Measurements from ENCODE around the gene NKD2.

Gene NKD2

DNA sequence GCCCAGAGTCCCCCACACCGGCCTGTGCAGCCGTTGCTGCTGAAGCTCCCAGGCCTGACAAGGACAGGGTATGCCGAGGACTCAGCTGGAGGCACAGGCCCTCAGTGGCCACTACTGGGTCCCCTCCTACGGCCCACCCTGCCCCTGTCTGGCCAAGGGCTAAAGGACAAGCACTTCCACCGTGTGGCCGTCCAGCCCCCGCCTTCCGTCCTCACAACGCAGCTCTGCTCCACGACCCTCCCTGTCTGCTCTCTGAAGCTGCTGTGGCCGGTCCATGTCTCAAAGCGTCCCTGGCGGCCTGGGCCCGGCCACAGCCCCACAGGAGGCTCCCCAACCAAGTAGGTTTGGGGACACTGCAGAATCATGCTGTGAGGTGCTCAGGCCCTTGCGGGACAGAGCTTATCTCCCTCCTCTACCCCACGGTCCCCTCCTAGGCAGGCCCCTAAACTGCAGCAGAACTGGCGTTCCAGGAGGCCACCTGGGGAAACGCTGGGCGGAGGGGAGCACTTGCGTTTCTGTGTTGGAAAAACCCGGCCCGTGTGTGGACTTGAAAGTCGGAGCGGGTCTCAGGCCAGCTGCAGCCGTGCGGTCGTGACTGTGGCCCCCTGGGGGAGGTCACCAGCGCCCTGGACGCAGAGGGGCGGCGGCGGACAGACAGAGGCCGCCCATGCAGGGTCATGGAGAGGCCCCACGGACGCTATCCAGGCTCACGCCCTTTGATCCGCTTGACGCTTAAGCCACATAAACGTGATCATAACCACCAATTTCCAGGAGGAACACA lies 45.6 kb downstream of the NKD2 start:
- H3K4me2 ChIP-seq (ENCODE audit: low read depth, low read length) = no peak overlapping the region
- no peaks in the 10 kb centered on the region for H3K36me3 ChIP-seq (replicated peaks; ENCODE audit: insufficient read depth, low read length)
- H3F3A ChIP-seq (ENCODE audit: insufficient read depth, low read length) = peaks cover 11% of the 10 kb centered on the region
- no peaks in the 10 kb centered on the region for H3K27me3 ChIP-seq (replicated peaks; ENCODE audit: insufficient read depth, low read length)
- no peak overlapping the region for H3K9ac ChIP-seq (ENCODE audit: low read length)
- H4K20me1 ChIP-seq (ENCODE audit: insufficient read depth, low read length) = no peaks in the 10 kb centered on the region
- H3K27ac ChIP-seq (ENCODE audit: low read length) = no peak overlapping the region
- no peaks in the 10 kb centered on the region for H3K79me2 ChIP-seq (ENCODE audit: low read length)
- no peaks in the 10 kb centered on the region for H3K9me3 ChIP-seq (replicated peaks; ENCODE audit: insufficient read depth, low read length)
- DNase-seq = no peak
- TF ChIP-seq, protein P1, sequence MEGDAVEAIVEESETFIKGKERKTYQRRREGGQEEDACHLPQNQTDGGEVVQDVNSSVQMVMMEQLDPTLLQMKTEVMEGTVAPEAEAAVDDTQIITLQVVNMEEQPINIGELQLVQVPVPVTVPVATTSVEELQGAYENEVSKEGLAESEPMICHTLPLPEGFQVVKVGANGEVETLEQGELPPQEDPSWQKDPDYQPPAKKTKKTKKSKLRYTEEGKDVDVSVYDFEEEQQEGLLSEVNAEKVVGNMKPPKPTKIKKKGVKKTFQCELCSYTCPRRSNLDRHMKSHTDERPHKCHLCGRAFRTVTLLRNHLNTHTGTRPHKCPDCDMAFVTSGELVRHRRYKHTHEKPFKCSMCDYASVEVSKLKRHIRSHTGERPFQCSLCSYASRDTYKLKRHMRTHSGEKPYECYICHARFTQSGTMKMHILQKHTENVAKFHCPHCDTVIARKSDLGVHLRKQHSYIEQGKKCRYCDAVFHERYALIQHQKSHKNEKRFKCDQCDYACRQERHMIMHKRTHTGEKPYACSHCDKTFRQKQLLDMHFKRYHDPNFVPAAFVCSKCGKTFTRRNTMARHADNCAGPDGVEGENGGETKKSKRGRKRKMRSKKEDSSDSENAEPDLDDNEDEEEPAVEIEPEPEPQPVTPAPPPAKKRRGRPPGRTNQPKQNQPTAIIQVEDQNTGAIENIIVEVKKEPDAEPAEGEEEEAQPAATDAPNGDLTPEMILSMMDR (IDR thresholded peaks at IDR 0.05; ENCODE audit: low read length) = no peak
- TF ChIP-seq EZH2 (optimal IDR thresholded peaks at IDR 0.05; ENCODE audit: low read depth, low read length) = no peak
- TF ChIP-seq EZH2phosphoT487 (IDR thresholded peaks at IDR 0.05; ENCODE audit: low read length) = no peak
- no peak overlapping the region for H3K4me3 ChIP-seq (ENCODE audit: low read length)
- no peak overlapping the region for H2AFZ ChIP-seq (ENCODE audit: low read length)
- peaks cover 16% of the 10 kb centered on the region for H3K4me1 ChIP-seq (ENCODE audit: low read length)
- H3K9me2 ChIP-seq (replicated peaks; ENCODE audit: insufficient read depth, low read length) = no peaks in the 10 kb centered on the region

DNA sequence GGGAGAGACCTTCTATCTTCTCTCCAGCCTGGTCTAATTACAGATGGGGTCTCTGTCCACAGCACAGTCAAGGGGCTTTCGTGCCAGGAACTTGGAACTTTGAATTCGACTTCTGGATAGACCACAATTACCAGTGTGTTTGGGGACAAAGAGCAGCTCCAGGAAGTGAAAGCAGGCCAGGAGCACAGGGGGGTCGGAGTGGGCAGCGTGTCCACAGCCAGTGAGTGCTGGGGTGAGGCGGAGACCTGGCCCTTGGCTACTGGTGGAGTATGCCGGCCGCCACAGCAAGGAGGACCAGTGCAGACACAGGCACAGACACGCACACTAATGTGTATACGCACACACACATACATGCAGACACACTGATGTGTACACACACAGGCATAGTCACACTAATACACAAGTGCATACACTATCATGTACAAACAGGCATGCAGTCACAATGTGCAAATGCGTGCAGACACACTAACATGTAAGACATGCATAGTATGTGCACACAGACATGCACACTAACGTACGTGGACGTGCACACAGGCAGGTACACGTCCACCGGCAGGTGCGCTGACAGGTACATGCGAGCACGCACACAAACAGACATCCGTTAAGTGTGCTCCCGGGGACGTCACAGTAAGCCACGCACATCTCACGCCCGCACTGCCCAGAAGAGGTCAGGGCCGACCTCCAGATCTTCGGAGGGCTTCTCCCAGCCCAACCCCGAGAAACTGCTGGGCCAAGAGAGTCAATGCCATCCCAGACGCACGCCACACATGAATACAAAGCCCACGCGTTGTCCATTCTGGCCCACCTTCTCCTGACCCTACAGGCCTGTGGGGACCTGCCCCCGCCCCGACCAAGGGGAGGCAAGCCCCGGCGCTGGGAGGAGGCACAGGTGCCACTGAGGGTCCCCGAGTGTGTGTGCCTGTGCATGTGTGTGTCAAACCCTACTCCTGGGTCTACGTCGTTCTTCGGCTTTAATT lies 46.5 kb downstream of the NKD2 start:
- peaks cover 16% of the 10 kb centered on the region for H3K4me1 ChIP-seq (ENCODE audit: low read length)
- no peaks in the 10 kb centered on the region for H3K36me3 ChIP-seq (replicated peaks; ENCODE audit: insufficient read depth, low read length)
- no peaks in the 10 kb centered on the region for H4K20me1 ChIP-seq (ENCODE audit: insufficient read depth, low read length)

DNA sequence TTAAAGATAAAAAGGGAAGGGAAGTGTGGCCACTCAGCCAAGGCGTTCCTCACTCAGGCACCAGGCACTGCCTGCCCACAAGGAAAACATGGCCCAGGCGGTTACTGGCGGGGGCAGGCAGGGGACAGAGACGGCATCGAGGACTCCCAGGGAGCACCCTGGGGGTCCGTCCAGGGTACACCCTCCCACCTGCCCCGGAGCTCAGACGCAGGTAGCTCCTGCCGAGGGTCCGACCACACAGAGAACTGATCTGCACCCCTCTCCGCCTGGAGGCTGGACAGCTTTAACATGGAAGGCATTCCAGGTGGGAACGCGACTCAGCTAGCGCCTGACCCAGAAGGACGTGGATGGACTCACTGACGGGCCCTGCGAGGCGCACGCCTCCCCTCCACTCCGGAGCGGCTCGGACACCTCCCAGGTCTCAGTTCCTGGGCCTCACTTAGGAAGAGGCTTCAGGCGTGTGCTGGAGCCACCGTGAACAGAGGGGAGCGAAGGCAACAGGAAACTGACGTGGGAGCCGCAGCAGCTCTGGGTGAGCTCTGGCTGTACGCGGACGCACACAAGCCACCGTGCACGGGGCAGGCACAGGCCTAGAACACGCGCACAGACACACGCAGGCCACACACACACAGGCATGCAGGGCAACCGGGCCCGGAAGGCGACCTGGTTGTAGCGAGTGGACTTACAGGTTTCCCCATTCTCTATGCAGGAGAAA lies 47.5 kb downstream of the NKD2 start:
- no peak overlapping the region for H3K4me3 ChIP-seq (ENCODE audit: low read length)
- H4K20me1 ChIP-seq (ENCODE audit: insufficient read depth, low read length) = no peaks in the 10 kb centered on the region
- H3K27ac ChIP-seq (ENCODE audit: low read length) = no peak overlapping the region
- no peaks in the 10 kb centered on the region for H3K9me3 ChIP-seq (replicated peaks; ENCODE audit: insufficient read depth, low read length)
- no peaks in the 10 kb centered on the region for H3K27me3 ChIP-seq (replicated peaks; ENCODE audit: insufficient read depth, low read length)
- TF ChIP-seq EZH2 (optimal IDR thresholded peaks at IDR 0.05; ENCODE audit: low read depth, low read length) = no peak
- TF ChIP-seq, protein P1 (IDR thresholded peaks at IDR 0.05; ENCODE audit: low read length) = no peak
- TF ChIP-seq EZH2phosphoT487 (IDR thresholded peaks at IDR 0.05; ENCODE audit: low read length) = no peak
- H3K79me2 ChIP-seq (ENCODE audit: low read length) = no peaks in the 10 kb centered on the region
- H3K36me3 ChIP-seq (replicated peaks; ENCODE audit: insufficient read depth, low read length) = no peaks in the 10 kb centered on the region
- no peak overlapping the region for H3K4me2 ChIP-seq (ENCODE audit: low read depth, low read length)
- H3F3A ChIP-seq (ENCODE audit: insufficient read depth, low read length) = peaks cover 6% of the 10 kb centered on the region; the same call in 1 of the 2 replicates
- no peaks in the 10 kb centered on the region for H3K9me2 ChIP-seq (replicated peaks; ENCODE audit: insufficient read depth, low read length)
- no peak for DNase-seq
- no peak overlapping the region for H3K9ac ChIP-seq (ENCODE audit: low read length)
- H2AFZ ChIP-seq (ENCODE audit: low read length) = no peak overlapping the region
- H3K4me1 ChIP-seq (ENCODE audit: low read length) = peaks cover 11% of the 10 kb centered on the region

More for the DNA sequence above, 46.5 kb downstream of the NKD2 start:
- Histone ChIP-seq H3K27me3 (replicated peaks; ENCODE audit: insufficient read depth, low read length) (no peaks in the 10 kb centered on the region), H3K4me2 (ENCODE audit: low read depth, low read length) (no peak overlapping the region), H3F3A (ENCODE audit: insufficient read depth, low read length) (peaks cover 11% of the 10 kb centered on the region), H3K27ac (ENCODE audit: low read length) (no peak overlapping the region), H2AFZ (ENCODE audit: low read length) (no peak overlapping the region), H3K79me2 (ENCODE audit: low read length) (no peaks in the 10 kb centered on the region), H3K9me2 (replicated peaks; ENCODE audit: insufficient read depth, low read length) (no peaks in the 10 kb centered on the region), H3K4me3 (ENCODE audit: low read length) (no peak overlapping the region), H3K9ac (ENCODE audit: low read length) (no peak overlapping the region), H3K9me3 (replicated peaks; ENCODE audit: insufficient read depth, low read length) (no peaks in the 10 kb centered on the region)
- TF ChIP-seq, protein P1 (IDR thresholded peaks at IDR 0.05; ENCODE audit: low read length) = no peak
- no peak for TF ChIP-seq EZH2 (optimal IDR thresholded peaks at IDR 0.05; ENCODE audit: low read depth, low read length)
- no peak for TF ChIP-seq EZH2phosphoT487 (IDR thresholded peaks at IDR 0.05; ENCODE audit: low read length)
- no peak for DNase-seq

All from MM.1S (cell line).